ENCODE data around the gene ZKSCAN2.

- no peak for TF ChIP-seq POLR2A (IDR thresholded peaks at IDR 0.05)
- TF ChIP-seq CTCF (IDR thresholded peaks at IDR 0.05), result no peak
Measured at GRCh38 chr16:25235991-25236390, 21.7 kb downstream of the ZKSCAN2 start.

Data from testis (tissue), 2 donors.